Measurements from ENCODE around the gene ZBTB7A. TPM values are rescaled to one million over a fixed set of nuclear protein-coding genes. Genes with fewer than 3 reads are reported as not detected.

The ZBTB7A gene
- polyA plus RNA-seq, 2 donors = 22.4 to 29.7 TPM

DNA sequence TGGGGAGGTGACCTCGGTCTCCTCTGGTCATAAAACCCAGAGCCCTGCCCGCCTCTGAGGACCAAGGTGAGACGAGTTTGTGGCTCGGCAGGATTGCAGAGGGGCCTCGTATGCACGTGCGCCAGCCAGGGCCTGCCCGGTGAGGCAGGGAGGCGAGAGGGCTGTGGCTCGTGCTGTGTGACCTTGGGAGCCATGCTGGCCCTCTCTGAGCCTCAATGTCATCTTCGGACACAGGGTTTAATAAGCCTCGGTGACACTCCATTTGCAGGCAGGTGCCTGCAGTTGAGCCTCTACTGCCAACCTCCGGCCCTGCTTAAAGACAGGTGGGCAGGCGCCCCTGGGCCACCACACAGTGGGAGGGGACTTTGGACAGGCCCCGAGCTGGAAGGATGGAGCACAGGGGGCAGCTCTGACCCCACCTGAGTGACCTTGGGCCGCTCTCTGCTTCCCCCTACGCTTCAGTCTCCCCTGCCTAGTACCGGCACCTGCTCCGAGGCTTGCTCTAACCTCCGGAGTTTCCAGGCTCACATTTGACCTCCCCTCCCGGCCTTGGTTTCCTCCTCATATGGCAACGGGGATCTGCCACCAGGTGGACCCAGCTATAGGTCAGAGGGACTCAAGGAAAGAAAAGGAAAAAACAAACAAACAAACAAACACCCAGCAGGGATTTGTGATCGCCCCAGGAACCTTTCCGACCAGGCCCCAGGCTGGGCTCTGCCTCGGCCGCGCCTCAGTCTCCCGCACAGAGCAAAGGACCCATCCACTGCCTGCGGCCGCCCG is 3.1 kb downstream of the ZBTB7A start:
- H3K27ac ChIP-seq (ENCODE audit: low read depth in 2 of 2, low read length in 1 of 2) = peak overlapping the region; percentile 94 to 99
- H3K4me1 ChIP-seq (ENCODE audit: control insufficient read depth in 2 of 2, insufficient read depth in 2 of 2, low read length in 1 of 2) = peaks cover 8 to 33% of the 10 kb centered on the region in 2 donors
- peaks cover 0 to 12% of the 10 kb centered on the region in 2 donors for H3K36me3 ChIP-seq (ENCODE audit: control insufficient read depth in 2 of 2, insufficient read depth in 2 of 2, low read length in 1 of 2)
- no peaks in the 10 kb centered on the region for H3K9me3 ChIP-seq (ENCODE audit: control insufficient read depth in 2 of 2, insufficient read depth in 1 of 2, low read depth in 1 of 2, low read length in 1 of 2)
- H3K4me3 ChIP-seq (ENCODE audit: low read depth in 1 of 2, low read length in 2 of 2) = peak overlapping the region; percentile 81 to 83
- H3K27me3 ChIP-seq (ENCODE audit: control insufficient read depth in 1 of 2, insufficient read depth in 2 of 2, low read length in 2 of 2) = no peaks in the 10 kb centered on the region
- WGBS, 2 donors = 23 to 25% methylated on average over 31 of the region's 31 CpGs

DNA sequence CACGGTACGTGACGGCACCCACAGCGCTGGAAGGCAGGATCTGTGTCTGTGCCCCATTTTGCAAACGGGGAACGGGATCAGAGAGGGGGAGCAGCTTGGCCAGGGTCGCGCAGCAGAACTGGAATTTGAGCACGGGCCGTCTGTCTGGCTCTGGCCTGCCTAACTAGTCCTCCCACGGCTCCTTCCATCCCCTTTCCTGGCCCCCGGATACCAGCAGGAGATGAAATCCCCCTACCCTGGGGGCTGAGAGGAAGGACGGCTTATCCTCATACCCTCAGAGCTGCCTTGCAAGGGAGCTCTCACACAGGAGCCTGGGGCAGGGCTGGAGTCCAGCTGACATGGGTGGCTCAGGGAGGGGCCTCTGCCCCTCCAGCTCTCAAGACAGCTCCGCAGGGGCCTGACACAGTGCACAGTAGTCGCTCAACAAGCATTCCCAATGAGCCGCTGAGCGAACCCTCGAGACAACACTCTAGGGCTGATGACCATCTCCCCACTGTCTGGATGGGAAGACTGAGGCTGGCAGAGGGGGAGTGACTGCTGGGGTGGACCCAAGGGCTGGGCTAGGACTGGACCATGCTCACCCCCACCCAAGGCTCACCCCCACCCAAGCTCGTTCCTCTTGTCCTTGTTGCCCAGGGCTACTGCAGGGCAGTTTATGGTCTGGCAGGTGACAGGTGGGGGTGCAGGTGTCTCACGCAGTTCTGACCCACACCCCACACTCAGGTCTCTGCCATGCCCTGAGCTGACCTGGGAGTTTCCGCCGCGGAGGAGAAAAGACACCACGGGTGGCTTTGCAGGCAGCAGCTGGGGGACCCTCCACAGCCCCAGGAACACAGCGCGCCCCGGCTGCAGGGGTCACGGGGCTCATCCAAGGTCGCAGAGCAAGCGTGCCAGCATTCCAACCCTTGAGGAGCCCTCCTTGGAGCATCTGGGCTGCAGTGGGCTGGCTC is 4.0 kb downstream of the ZBTB7A start:
- H3K36me3 ChIP-seq (ENCODE audit: control insufficient read depth in 2 of 2, insufficient read depth in 2 of 2, low read length in 1 of 2) = peaks cover 0 to 12% of the 10 kb centered on the region in 2 donors
- H3K9me3 ChIP-seq (ENCODE audit: control insufficient read depth in 2 of 2, insufficient read depth in 1 of 2, low read depth in 1 of 2, low read length in 1 of 2) = no peaks in the 10 kb centered on the region
- H3K27me3 ChIP-seq (ENCODE audit: control insufficient read depth in 1 of 2, insufficient read depth in 2 of 2, low read length in 2 of 2) = no peaks in the 10 kb centered on the region
- peak overlapping the region; percentile 81 to 83 for H3K4me3 ChIP-seq (ENCODE audit: low read depth in 1 of 2, low read length in 2 of 2)
- peak overlapping the region; percentile 94 to 99 for H3K27ac ChIP-seq (ENCODE audit: low read depth in 2 of 2, low read length in 1 of 2)
- H3K4me1 ChIP-seq (ENCODE audit: control insufficient read depth in 2 of 2, insufficient read depth in 2 of 2, low read length in 1 of 2) = peaks cover 8 to 36% of the 10 kb centered on the region in 2 donors
- whole genome bisulfite sequencing, 2 donors = 48 to 52% methylated on average over 30 of the region's 30 CpGs

GRCh38 chr19:4061683-4062418 is 4.8 kb downstream of the ZBTB7A start:
- Histone ChIP-seq H3K9me3 (ENCODE audit: control insufficient read depth in 2 of 2, insufficient read depth in 1 of 2, low read depth in 1 of 2, low read length in 1 of 2) (no peaks in the 10 kb centered on the region), H3K27me3 (ENCODE audit: control insufficient read depth in 1 of 2, insufficient read depth in 2 of 2, low read length in 2 of 2) (no peaks in the 10 kb centered on the region), H3K4me1 (ENCODE audit: control insufficient read depth in 2 of 2, insufficient read depth in 2 of 2, low read length in 1 of 2) (peaks cover 8 to 38% of the 10 kb centered on the region in 2 donors), H3K4me3 (ENCODE audit: low read depth in 1 of 2, low read length in 2 of 2) (peak overlapping the region; percentile 81 to 83), H3K36me3 (ENCODE audit: control insufficient read depth in 2 of 2, insufficient read depth in 2 of 2, low read length in 1 of 2) (peaks cover 0 to 15% of the 10 kb centered on the region in 2 donors), H3K27ac (ENCODE audit: low read depth in 2 of 2, low read length in 1 of 2) (peak overlapping the region; percentile 94 to 99)
- whole genome bisulfite sequencing, 2 donors = 40 to 43% methylated on average over 29 of the region's 29 CpGs

GRCh38 chr19:4061178-4061682 is 5.5 kb downstream of the ZBTB7A start:
- 12 to 14% methylated on average over 23 of the region's 23 CpGs for WGBS, 2 donors

GRCh38 chr19:4060621-4061177 is 6.0 kb downstream of the ZBTB7A start:
- Histone ChIP-seq H3K4me3 (ENCODE audit: low read depth in 1 of 2, low read length in 2 of 2) (peak overlapping the region; percentile 81 to 83), H3K9me3 (ENCODE audit: control insufficient read depth in 2 of 2, insufficient read depth in 1 of 2, low read depth in 1 of 2, low read length in 1 of 2) (no peaks in the 10 kb centered on the region), H3K27ac (ENCODE audit: low read depth in 2 of 2, low read length in 1 of 2) (peak overlapping the region; percentile 94 to 99), H3K36me3 (ENCODE audit: control insufficient read depth in 2 of 2, insufficient read depth in 2 of 2, low read length in 1 of 2) (peaks cover 0 to 21% of the 10 kb centered on the region in 2 donors), H3K4me1 (ENCODE audit: control insufficient read depth in 2 of 2, insufficient read depth in 2 of 2, low read length in 1 of 2) (peaks cover 8 to 38% of the 10 kb centered on the region in 2 donors), H3K27me3 (ENCODE audit: control insufficient read depth in 1 of 2, insufficient read depth in 2 of 2, low read length in 2 of 2) (no peaks in the 10 kb centered on the region)
- WGBS, 2 donors = 37 to 45% methylated on average over 16 of the region's 16 CpGs

More at GRCh38 chr19:4061178-4061682, 5.5 kb downstream of the ZBTB7A start:
- Histone ChIP-seq H3K27me3 (ENCODE audit: control insufficient read depth in 1 of 2, insufficient read depth in 2 of 2, low read length in 2 of 2) (no peaks in the 10 kb centered on the region), H3K36me3 (ENCODE audit: control insufficient read depth in 2 of 2, insufficient read depth in 2 of 2, low read length in 1 of 2) (peaks cover 0 to 15% of the 10 kb centered on the region in 2 donors), H3K9me3 (ENCODE audit: control insufficient read depth in 2 of 2, insufficient read depth in 1 of 2, low read depth in 1 of 2, low read length in 1 of 2) (no peaks in the 10 kb centered on the region), H3K4me1 (ENCODE audit: control insufficient read depth in 2 of 2, insufficient read depth in 2 of 2, low read length in 1 of 2) (peaks cover 8 to 38% of the 10 kb centered on the region in 2 donors), H3K27ac (ENCODE audit: low read depth in 2 of 2, low read length in 1 of 2) (peak overlapping the region; percentile 94 to 99), H3K4me3 (ENCODE audit: low read depth in 1 of 2, low read length in 2 of 2) (peak overlapping the region; percentile 81 to 83)

GRCh38 chr19:4059891-4060620 is 6.6 kb downstream of the ZBTB7A start:
- peaks cover 8 to 40% of the 10 kb centered on the region in 2 donors for H3K4me1 ChIP-seq (ENCODE audit: control insufficient read depth in 2 of 2, insufficient read depth in 2 of 2, low read length in 1 of 2)
- 23 to 26% methylated on average over 34 to 42 of the region's 42 CpGs for WGBS, 2 donors
- no peaks in the 10 kb centered on the region for H3K27me3 ChIP-seq (ENCODE audit: control insufficient read depth in 1 of 2, insufficient read depth in 2 of 2, low read length in 2 of 2)
- peaks cover 0 to 23% of the 10 kb centered on the region in 2 donors for H3K36me3 ChIP-seq (ENCODE audit: control insufficient read depth in 2 of 2, insufficient read depth in 2 of 2, low read length in 1 of 2)
- no peaks in the 10 kb centered on the region for H3K9me3 ChIP-seq (ENCODE audit: control insufficient read depth in 2 of 2, insufficient read depth in 1 of 2, low read depth in 1 of 2, low read length in 1 of 2)
- peak overlapping the region; percentile 81 to 83 for H3K4me3 ChIP-seq (ENCODE audit: low read depth in 1 of 2, low read length in 2 of 2)
- H3K27ac ChIP-seq (ENCODE audit: low read depth in 2 of 2, low read length in 1 of 2) = peak overlapping the region; percentile 94 to 99

- Histone ChIP-seq H3K4me1 (ENCODE audit: control insufficient read depth in 2 of 2, insufficient read depth in 2 of 2, low read length in 1 of 2) (peaks cover 8 to 45% of the 10 kb centered on the region in 2 donors), H3K9me3 (ENCODE audit: control insufficient read depth in 2 of 2, insufficient read depth in 1 of 2, low read depth in 1 of 2, low read length in 1 of 2) (no peaks in the 10 kb centered on the region), H3K27ac (ENCODE audit: low read depth in 2 of 2, low read length in 1 of 2) (peak overlapping the region; percentile 94 to 99), H3K27me3 (ENCODE audit: control insufficient read depth in 1 of 2, insufficient read depth in 2 of 2, low read length in 2 of 2) (no peaks in the 10 kb centered on the region), H3K4me3 (ENCODE audit: low read depth in 1 of 2, low read length in 2 of 2) (peak overlapping the region; percentile 81 to 83), H3K36me3 (ENCODE audit: control insufficient read depth in 2 of 2, insufficient read depth in 2 of 2, low read length in 1 of 2) (peaks cover 0 to 26% of the 10 kb centered on the region in 2 donors)
- 18 to 30% methylated on average over 19 of the region's 19 CpGs for WGBS, 2 donors
These were observed 7.2 kb downstream of the ZBTB7A start for GRCh38 chr19:4059453-4059871.

- peaks cover 4 to 31% of the 10 kb centered on the region in 2 donors for H3K36me3 ChIP-seq (ENCODE audit: control insufficient read depth in 2 of 2, insufficient read depth in 2 of 2, low read length in 1 of 2)
- peak overlapping the region; percentile 94 to 99 for H3K27ac ChIP-seq (ENCODE audit: low read depth in 2 of 2, low read length in 1 of 2)
- WGBS, 2 donors = 24 to 37% methylated on average over 24 to 30 of the region's 30 CpGs
- no peaks in the 10 kb centered on the region for H3K9me3 ChIP-seq (ENCODE audit: control insufficient read depth in 2 of 2, insufficient read depth in 1 of 2, low read depth in 1 of 2, low read length in 1 of 2)
- peaks cover 8 to 46% of the 10 kb centered on the region in 2 donors for H3K4me1 ChIP-seq (ENCODE audit: control insufficient read depth in 2 of 2, insufficient read depth in 2 of 2, low read length in 1 of 2)
- peak overlapping the region; percentile 81 to 83 for H3K4me3 ChIP-seq (ENCODE audit: low read depth in 1 of 2, low read length in 2 of 2)
- no peaks in the 10 kb centered on the region for H3K27me3 ChIP-seq (ENCODE audit: control insufficient read depth in 1 of 2, insufficient read depth in 2 of 2, low read length in 2 of 2)
These were observed 7.8 kb downstream of the ZBTB7A start for GRCh38 chr19:4058693-4059452.

Data from esophagus (tissue), 2 donors.